ENCODE data around the gene MYT1.

DNA sequence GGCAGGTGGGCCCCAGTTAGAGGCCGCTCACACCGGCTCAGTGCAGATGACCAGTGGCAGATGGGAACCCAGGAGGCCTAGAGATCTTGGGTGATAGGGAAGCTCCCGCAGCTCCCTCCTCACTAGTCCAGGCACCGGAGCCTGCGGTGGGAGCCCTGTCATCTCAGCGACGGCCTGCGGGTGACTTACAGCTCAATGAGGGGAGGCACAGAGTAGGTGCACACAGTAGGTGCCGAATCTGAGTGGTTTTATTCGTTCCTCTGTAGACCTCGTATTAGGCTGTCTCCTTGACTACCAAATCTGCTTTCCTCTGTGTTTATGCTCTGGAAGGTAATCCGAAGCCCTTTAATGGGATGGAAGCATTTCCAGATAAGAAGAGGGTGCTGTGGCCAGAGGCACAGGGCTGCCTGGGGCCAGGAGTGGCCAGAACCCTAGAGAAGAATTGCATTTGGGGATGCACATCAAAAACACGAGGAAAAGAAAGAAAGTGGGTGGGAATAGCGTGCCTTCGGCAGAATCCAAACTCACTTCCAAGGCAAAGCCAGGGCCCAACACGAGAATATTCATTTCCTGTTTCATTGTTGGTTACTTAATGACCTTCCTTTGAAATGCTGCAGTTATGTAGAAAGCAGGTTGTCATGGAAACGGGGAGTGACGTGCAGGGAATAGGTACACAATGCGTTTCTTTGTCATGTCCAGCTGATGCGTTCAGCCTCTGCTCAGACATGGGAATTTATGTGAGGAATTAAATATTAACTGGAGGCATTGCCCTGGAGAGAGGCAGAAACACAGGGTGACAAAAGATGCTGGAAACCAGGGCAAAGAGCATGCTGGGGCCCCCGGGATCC lies 24.7 kb downstream of the MYT1 start:
- TF ChIP-seq POLR2AphosphoS5 (IDR thresholded peaks at IDR 0.05): no peak
- TF ChIP-seq, protein P1, sequence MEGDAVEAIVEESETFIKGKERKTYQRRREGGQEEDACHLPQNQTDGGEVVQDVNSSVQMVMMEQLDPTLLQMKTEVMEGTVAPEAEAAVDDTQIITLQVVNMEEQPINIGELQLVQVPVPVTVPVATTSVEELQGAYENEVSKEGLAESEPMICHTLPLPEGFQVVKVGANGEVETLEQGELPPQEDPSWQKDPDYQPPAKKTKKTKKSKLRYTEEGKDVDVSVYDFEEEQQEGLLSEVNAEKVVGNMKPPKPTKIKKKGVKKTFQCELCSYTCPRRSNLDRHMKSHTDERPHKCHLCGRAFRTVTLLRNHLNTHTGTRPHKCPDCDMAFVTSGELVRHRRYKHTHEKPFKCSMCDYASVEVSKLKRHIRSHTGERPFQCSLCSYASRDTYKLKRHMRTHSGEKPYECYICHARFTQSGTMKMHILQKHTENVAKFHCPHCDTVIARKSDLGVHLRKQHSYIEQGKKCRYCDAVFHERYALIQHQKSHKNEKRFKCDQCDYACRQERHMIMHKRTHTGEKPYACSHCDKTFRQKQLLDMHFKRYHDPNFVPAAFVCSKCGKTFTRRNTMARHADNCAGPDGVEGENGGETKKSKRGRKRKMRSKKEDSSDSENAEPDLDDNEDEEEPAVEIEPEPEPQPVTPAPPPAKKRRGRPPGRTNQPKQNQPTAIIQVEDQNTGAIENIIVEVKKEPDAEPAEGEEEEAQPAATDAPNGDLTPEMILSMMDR (IDR thresholded peaks at IDR 0.05): no peak
